Activated naive CD8-positive, alpha-beta T cell treated with anti-CD3 and anti-CD28 coated beads, Interleukin-2, amount 10 ng/mL, durations not matched to agents 7 days and 5 days (primary cell): ENCODE results near the gene OR1D2. TPM values are rescaled to one million over a fixed set of nuclear protein-coding genes. Genes with fewer than 3 reads are reported as not detected.
A peak's percentile ranks its signal among the peaks of the same experiment; 100 is the strongest.
"Not testable (repeated sequence)": the region's sequence is repeated elsewhere in the genome, so short reads cannot be mapped to it uniquely, and the experiment has no call there.

ENCODE experiments used
- ATAC-seq: fragments of 150-1000 bp; cut with Tn5 transposase; one replicate; pipeline ENCODE4 v1.10.0; 2021; ENCODE audit warnings: low read depth, moderate library complexity
- POLR2A ChIA-PET: fragments of 350-600 bp; sonication (Branson Sonifier 250); formaldehyde crosslinking; loops from one replicate; lab custom pipeline; 2021; ENCODE audit warnings: antibody characterized with exemption; lab: Charles Lee
- DNase-seq: peaks from one replicate; pipeline ENCODE4 v3.0.0; 2021
- H3K27ac Mint-ChIP-seq: one replicate; pipeline ENCODE4 v1.8.0; 2022; ENCODE audit warnings: mild to moderate bottlenecking, mixed read lengths
- H3K27me3 Mint-ChIP-seq: one replicate; pipeline ENCODE4 v1.8.0; 2022; ENCODE audit warnings: mild to moderate bottlenecking, moderate library complexity, mixed read lengths
- H3K36me3 Mint-ChIP-seq: one replicate; pipeline ENCODE4 v1.8.0; 2021; ENCODE audit warnings: mild to moderate bottlenecking, mixed read lengths
- H3K4me1 Mint-ChIP-seq: one replicate; pipeline ENCODE4 v1.8.0; 2021; ENCODE audit warnings: mixed read lengths
- H3K4me3 Mint-ChIP-seq: one replicate; pipeline ENCODE4 v1.8.0; 2022; ENCODE audit warnings: mild to moderate bottlenecking, moderate library complexity, mixed read lengths
- H3K9me3 Mint-ChIP-seq: one replicate; pipeline ENCODE4 v1.8.0; 2021; ENCODE audit warnings: mixed read lengths
- total RNA-seq, 2 experiments: library from RNA; stranded (reverse); gene quantifications; one replicate each; pipeline ENCODE4 v1.2.3, GENCODE V29; 2021

Gene OR1D2
- total RNA-seq = not detected

- no peaks in the 10 kb centered on the region for H3K36me3 Mint-ChIP-seq
- DNase-seq (no peak), ATAC-seq (no peak)
- peaks cover 2% of the 10 kb centered on the region for H3K27me3 Mint-ChIP-seq
- peaks cover 8% of the 10 kb centered on the region for H3K9me3 Mint-ChIP-seq
- POLR2A ChIA-PET = no interaction called here
- no peak within 1 kb of the TSS for H3K27ac Mint-ChIP-seq
- H3K4me1 Mint-ChIP-seq = no peaks in the 10 kb centered on the region
- H3K4me3 Mint-ChIP-seq = no peak within 1 kb of the TSS
Measured at GRCh38 chr17:3104322-3104721, at the start of gene OR1D2. Gene OR1D2, minus strand, starts transcription at chr17:3104422. Its CDS starts 11,426 bp downstream, at chr17:3092996.

DNA sequence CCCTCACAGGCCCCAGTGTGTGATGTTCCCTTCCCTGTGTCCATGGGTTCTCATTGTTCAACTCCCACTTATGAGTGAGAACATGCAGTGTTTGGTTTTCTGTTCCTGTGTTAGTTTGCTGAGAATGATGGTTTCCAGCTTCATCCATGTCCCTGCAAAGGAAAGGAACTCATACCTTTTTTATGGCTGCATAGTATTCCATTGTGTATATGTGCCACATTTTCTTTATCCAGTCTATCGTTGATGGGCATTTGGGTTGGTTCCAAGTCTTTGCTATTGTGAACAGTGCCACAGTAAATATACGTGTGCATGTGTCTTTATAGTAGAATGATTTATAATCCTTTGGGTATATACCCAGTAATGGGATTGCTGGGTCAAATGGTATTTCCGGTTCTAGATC is 33.3 kb upstream of the OR1D2 start:
- POLR2A ChIA-PET, H3K27me3 Mint-ChIP-seq, H3K4me1 Mint-ChIP-seq: not testable (repeated sequence)

GRCh38 chr17:3127451-3127850 is 23.2 kb upstream of the OR1D2 start, which contains the start of gene OR1G1:
Gene OR1G1, minus strand, starts transcription at chr17:3127551. Its CDS starts 0 bp downstream, at chr17:3127551.
- POLR2A ChIA-PET = no interaction called here
- Mint-ChIP-seq H3K4me3 (no peak within 1 kb of the TSS), H3K4me1 (no peaks in the 10 kb centered on the region), H3K36me3 (no peaks in the 10 kb centered on the region), H3K27me3 (peaks cover 4% of the 10 kb centered on the region), H3K9me3 (no peaks in the 10 kb centered on the region), H3K27ac (no peak within 1 kb of the TSS)
- DNase-seq (no peak), ATAC-seq (no peak)

More for the DNA sequence above, 33.3 kb upstream of the OR1D2 start:
- DNase-seq, H3K27ac Mint-ChIP-seq, H3K36me3 Mint-ChIP-seq, H3K4me3 Mint-ChIP-seq, ATAC-seq, H3K9me3 Mint-ChIP-seq: not testable (repeated sequence)

GRCh38 chr17:3073850-3074249 is 30.4 kb downstream of the OR1D2 start:
- ATAC-seq, H3K27ac Mint-ChIP-seq, H3K36me3 Mint-ChIP-seq, H3K27me3 Mint-ChIP-seq, H3K4me3 Mint-ChIP-seq, POLR2A ChIA-PET, DNase-seq, H3K9me3 Mint-ChIP-seq, H3K4me1 Mint-ChIP-seq: not testable (repeated sequence)

DNA sequence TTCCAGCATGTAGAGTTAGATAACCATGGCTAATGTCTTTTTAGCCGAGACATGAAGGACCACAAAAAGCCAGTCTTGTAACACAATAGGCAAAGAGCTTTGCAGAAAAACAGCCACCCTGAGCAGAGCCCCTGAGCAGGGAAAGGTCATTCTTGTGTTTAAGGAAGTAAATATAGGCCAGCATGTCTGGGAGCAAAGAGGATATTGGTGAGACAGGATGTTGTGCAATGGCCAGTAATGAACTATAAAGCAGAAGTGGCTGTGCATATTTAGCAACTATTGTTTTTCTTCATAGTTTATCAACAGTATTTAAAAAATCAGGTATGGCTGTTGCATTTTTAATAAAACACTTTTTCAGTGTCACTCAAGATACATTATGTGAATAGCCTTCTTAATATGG is 39.0 kb downstream of the OR1D2 start:
- POLR2A ChIA-PET, H3K27me3 Mint-ChIP-seq, H3K9me3 Mint-ChIP-seq, ATAC-seq, H3K36me3 Mint-ChIP-seq, DNase-seq, H3K4me3 Mint-ChIP-seq, H3K4me1 Mint-ChIP-seq, H3K27ac Mint-ChIP-seq: not testable (repeated sequence)

GRCh38 chr17:3063507-3063906 is 40.7 kb downstream of the OR1D2 start, which contains the start of gene OR1D5:
Gene OR1D5, minus strand, starts transcription at chr17:3063607. Its CDS starts 0 bp downstream, at chr17:3063607.
- POLR2A ChIA-PET, H3K4me1 Mint-ChIP-seq, H3K9me3 Mint-ChIP-seq, H3K4me3 Mint-ChIP-seq, H3K27ac Mint-ChIP-seq, ATAC-seq, H3K27me3 Mint-ChIP-seq, DNase-seq, H3K36me3 Mint-ChIP-seq: not testable (repeated sequence)

DNA sequence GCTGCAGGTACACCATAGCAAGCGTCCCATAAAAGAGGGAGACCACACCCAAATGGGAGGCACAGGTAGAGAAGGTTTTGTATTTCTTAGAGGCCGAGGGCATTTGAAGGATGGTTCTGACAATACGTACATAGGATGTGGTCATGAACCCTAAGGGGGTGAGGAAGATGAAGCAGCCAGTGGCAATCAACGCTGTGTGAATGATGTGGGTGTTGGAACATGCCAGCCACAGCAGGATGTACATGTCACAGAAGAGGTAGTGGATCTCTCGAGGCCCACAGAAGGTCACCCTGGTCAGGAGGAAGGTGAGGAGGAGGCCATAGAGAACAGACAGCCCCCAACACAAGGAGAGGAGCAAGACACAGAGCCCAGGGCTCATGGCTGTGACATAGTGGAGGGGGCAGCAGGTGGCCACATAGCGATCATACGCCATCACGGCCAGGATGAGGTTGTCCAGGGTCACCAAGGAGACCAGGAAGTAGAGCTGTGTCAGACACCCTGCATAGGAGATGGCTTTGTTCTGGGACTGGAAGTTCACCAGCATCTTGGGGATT is 41.3 kb downstream of the OR1D2 start:
- ATAC-seq, POLR2A ChIA-PET, DNase-seq, H3K36me3 Mint-ChIP-seq, H3K4me3 Mint-ChIP-seq, H3K27ac Mint-ChIP-seq, H3K4me1 Mint-ChIP-seq, H3K27me3 Mint-ChIP-seq, H3K9me3 Mint-ChIP-seq: not testable (repeated sequence)

DNA sequence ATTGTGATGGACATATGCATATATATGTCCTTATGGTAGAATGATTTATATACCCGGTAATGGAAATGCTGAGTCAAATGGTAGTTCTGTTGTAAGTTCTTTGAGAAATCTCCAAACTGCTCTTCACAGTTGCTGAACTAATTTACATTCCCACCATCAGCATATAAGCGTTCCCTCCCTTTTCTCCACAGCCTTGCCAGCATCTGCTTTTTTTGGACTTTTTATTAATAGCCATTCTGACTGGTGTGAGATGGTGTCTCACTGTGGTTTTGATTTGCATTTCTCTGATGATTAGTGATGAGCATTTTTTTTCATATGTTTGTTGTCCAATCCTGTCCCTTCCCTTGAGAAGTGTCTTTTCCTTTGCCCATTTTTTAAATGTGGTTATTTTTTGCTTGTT is 49.4 kb downstream of the OR1D2 start:
- ATAC-seq, H3K36me3 Mint-ChIP-seq, POLR2A ChIA-PET, H3K27me3 Mint-ChIP-seq, H3K4me3 Mint-ChIP-seq, H3K4me1 Mint-ChIP-seq, H3K9me3 Mint-ChIP-seq, DNase-seq, H3K27ac Mint-ChIP-seq: not testable (repeated sequence)

- H3K4me3 Mint-ChIP-seq = peak overlapping the region; percentile 92
- no peaks in the 10 kb centered on the region for H3K36me3 Mint-ChIP-seq
- no peaks in the 10 kb centered on the region for H3K9me3 Mint-ChIP-seq
- H3K27me3 Mint-ChIP-seq = peaks cover 10% of the 10 kb centered on the region
- peaks cover 7% of the 10 kb centered on the region for H3K4me1 Mint-ChIP-seq
- no peak for ATAC-seq
- no peak for DNase-seq
- POLR2A ChIA-PET = no interaction called here
- H3K27ac Mint-ChIP-seq = no peak overlapping the region
Measured at GRCh38 chr17:3049705-3050295, 54.4 kb downstream of the OR1D2 start.

GRCh38 chr17:3048727-3049471 is 55.3 kb downstream of the OR1D2 start:
- Mint-ChIP-seq H3K27me3 (peaks cover 10% of the 10 kb centered on the region), H3K9me3 (no peaks in the 10 kb centered on the region), H3K27ac (peak overlapping the region; percentile 90), H3K36me3 (no peaks in the 10 kb centered on the region), H3K4me1 (peaks cover 7% of the 10 kb centered on the region), H3K4me3 (peak overlapping the region; percentile 92)
- ATAC-seq (peak; percentile 98), DNase-seq (peak; percentile 90)
- POLR2A ChIA-PET = no interaction called here

GRCh38 chr17:3046753-3047152 is 57.5 kb downstream of the OR1D2 start:
- peaks cover 3% of the 10 kb centered on the region for H3K9me3 Mint-ChIP-seq
- peaks cover 14% of the 10 kb centered on the region for H3K27me3 Mint-ChIP-seq
- H3K36me3 Mint-ChIP-seq = no peaks in the 10 kb centered on the region
- no peak overlapping the region for H3K4me3 Mint-ChIP-seq
- H3K27ac Mint-ChIP-seq = no peak overlapping the region
- POLR2A ChIA-PET = no interaction called here
- H3K4me1 Mint-ChIP-seq = peaks cover 7% of the 10 kb centered on the region
- ATAC-seq = no peak
- no peak for DNase-seq

- Mint-ChIP-seq H3K9me3 (peaks cover 3% of the 10 kb centered on the region), H3K36me3 (no peaks in the 10 kb centered on the region), H3K27ac (no peak overlapping the region), H3K27me3 (peaks cover 16% of the 10 kb centered on the region), H3K4me1 (no peaks in the 10 kb centered on the region), H3K4me3 (no peak overlapping the region)
- DNase-seq (no peak), ATAC-seq (no peak)
- POLR2A ChIA-PET = no interaction called here
Measured at GRCh38 chr17:3043737-3044365, 60.4 kb downstream of the OR1D2 start.

DNA sequence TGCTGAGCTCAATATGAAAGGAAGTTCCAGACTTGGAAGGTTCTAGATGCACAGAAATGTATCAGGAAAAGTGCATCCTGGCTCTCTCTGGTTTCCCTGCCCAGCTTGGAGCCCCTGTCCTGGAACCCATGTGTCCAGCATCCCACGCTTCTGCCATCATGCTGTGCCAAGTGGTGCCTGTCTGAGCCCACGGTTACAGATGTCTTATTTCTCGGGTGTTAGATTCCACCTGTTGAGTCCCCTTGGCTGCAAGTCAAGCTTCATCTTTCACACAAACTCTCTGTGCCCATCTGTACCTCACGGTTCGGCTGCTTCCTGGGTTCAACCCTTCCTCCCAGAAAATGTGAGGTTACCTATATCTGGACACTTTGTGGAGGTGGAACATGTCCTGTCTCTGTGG is 63.3 kb downstream of the OR1D2 start:
- ATAC-seq (no peak), DNase-seq (no peak)
- H3K27ac Mint-ChIP-seq = no peak overlapping the region
- H3K4me3 Mint-ChIP-seq = no peak overlapping the region
- H3K27me3 Mint-ChIP-seq = peaks cover 10% of the 10 kb centered on the region
- POLR2A ChIA-PET = no interaction called here
- H3K9me3 Mint-ChIP-seq = peaks cover 3% of the 10 kb centered on the region
- H3K4me1 Mint-ChIP-seq = no peaks in the 10 kb centered on the region
- H3K36me3 Mint-ChIP-seq = no peaks in the 10 kb centered on the region
